GM19468 (cell line): ENCODE measurements around the gene TAX1BP1.
"Not testable (repeated sequence)": the region's sequence is repeated elsewhere in the genome, so short reads cannot be mapped to it uniquely, and the experiment has no call there.

Experiments used
- ATAC-seq: cut with Tn5 transposase; IDR thresholded peaks from one replicate; pipeline ENCODE4 v1.9.1; 2021; ENCODE audit warnings: mild to moderate bottlenecking, moderate library complexity, moderate number of reproducible peaks; ENCODE audit not compliant: unreplicated experiment; ENCODE audit errors: extremely low read depth

The TAX1BP1 gene

DNA sequence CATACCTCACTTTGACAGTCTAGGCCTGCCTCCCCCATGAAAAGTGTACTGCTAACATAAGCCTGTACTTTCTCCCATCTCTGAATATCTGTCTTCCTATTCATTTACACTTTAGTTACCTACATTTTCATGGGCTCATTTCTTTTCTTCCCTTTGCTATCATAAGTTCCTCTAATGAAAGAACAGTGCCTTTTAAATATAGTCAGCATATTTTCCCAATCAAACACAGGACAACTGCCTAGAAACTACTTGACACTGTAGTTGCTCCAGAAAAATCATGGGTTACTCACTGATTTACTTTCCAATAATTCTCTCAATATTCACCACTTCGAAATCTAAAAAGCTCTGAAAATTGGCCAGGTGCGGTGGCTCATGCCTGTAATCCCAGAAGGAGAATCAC lies 2.8 kb upstream of the TAX1BP1 start:
- no peak for ATAC-seq

- no peak for ATAC-seq
These were observed 2.3 kb upstream of the TAX1BP1 start for GRCh38 chr7:27737616-27738015.

GRCh38 chr7:27739301-27739908 lies 557 bp upstream of the TAX1BP1 start:
- ATAC-seq = no peak

DNA sequence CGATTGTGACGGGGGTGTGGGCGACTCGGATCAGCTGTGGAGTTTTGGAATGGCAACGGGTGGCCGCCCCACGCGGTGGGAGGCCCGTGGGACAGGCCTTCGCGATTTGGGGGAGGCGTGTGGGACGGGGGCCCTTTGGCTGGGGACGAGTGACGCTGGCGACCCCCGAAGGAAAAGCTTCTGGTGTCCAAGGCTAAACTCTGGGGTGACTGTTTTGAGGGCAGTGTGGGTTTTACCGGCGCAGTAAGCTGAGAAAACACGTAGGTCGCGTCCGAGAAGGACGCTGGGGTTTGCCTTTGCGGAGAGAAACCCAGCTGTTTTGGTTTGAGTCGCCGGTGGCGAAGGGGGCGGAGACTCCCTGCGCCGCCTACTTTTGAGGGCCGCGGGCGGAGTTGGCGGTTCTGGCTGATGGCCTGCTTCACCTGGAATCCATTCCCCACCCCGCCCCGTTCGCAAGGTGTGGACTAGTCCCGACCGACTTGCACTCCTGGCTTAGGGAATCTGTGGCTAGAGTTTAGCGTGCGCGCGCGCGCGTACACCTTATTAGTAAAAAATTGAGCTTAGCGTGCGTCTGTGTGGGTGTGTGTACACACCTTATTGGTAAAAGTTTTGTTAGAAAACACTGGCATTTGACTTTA lies 606 bp downstream of the TAX1BP1 start:
- ATAC-seq = peak; percentile 16

GRCh38 chr7:27742091-27742710 lies 2.2 kb downstream of the TAX1BP1 start:
- ATAC-seq = not testable (repeated sequence)

- no peak for ATAC-seq
These were observed 5.2 kb downstream of the TAX1BP1 start for GRCh38 chr7:27745064-27745583.

DNA sequence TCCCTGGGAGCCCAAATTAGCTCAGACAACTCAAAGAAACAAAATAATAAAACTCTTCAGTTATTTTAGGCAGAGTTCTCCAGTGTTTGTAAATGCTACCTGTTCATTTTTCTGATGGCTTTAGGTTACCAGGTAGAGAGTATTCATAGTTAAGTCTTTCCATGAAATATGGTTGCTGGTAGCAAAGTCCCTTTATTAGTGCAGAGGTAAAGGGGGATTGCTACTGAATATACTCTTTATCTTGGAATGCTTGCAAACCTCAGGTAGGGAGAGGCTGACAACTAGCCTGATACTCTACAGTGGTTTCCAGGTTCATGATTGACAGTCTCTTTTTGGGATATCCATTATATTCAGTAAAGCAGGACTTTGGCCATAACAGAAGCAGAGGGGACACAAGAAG lies 6.5 kb downstream of the TAX1BP1 start:
- ATAC-seq = no peak

DNA sequence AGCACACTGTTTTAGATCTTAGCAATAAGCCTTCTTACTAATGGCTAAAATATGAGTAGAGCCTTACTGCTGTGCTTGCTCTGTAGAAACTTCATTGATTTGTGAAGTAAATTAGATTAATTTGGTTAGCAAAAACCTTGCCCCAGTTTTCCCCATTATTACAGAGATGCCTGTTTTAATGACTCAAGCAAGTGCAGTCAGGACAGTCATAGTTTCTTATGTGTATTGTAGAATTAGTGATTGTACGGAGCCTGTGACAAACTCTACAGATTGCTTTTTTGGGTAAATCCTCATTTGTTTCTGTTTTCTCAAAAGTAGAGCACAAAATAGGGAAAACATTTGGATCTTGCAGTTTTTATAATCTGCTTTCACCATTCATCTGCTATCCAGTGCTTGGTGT lies 7.0 kb downstream of the TAX1BP1 start:
- no peak for ATAC-seq

DNA sequence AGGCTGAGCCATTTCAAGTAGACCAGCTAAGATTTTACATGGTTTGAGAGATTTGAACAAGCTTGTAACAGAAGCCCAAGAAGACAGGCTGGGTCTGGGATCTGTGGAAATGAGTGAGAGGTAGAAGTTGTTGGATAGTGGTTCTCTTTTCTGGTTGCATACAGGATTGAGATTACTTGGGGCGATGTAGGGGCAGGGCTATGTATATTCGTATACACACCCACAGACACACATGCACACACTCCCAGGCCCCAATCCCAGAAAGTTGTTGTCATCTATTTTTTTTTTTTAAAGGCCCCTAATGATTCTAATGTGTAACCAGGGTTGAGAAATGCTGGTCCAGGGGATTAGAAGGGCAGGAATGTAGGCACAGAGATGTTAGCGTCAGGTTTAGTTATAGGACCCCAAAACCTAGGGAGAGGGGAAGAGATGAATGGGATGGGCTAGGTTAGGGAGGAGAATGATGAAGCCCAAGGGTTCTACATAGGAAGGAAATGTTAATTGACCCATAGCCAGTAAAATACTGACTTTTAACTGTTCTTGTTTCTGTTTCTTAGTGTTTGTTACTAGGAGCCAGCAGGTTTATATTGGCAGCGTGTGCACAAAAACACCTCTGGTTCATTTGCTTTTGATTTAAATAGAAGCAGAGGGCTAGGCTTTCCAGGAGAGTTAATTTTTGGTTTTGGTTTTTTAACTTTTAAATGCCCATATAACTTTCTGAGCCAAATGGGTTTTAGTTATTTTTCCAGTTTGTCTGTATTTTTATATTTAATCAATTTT lies 7.8 kb downstream of the TAX1BP1 start:
- no peak for ATAC-seq

DNA sequence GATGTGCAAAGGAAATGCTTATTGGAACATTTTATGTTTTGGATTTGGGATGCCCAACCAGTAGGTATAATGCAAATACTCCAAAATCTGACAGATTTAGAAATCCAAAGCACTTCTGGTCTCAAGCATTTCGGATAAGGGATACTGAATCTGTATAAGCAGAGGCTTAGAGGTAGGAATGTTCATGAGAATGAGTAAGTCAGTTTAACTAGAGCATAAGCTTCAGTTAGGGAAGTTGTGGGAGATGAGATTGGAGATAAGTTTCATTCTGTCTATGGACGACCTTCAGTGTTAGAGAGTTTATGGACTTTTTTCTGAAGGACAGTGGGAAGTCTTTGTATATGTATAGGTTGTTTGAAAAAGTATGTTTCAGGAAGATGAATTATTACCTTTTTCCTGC lies 10.4 kb downstream of the TAX1BP1 start:
- no peak for ATAC-seq

DNA sequence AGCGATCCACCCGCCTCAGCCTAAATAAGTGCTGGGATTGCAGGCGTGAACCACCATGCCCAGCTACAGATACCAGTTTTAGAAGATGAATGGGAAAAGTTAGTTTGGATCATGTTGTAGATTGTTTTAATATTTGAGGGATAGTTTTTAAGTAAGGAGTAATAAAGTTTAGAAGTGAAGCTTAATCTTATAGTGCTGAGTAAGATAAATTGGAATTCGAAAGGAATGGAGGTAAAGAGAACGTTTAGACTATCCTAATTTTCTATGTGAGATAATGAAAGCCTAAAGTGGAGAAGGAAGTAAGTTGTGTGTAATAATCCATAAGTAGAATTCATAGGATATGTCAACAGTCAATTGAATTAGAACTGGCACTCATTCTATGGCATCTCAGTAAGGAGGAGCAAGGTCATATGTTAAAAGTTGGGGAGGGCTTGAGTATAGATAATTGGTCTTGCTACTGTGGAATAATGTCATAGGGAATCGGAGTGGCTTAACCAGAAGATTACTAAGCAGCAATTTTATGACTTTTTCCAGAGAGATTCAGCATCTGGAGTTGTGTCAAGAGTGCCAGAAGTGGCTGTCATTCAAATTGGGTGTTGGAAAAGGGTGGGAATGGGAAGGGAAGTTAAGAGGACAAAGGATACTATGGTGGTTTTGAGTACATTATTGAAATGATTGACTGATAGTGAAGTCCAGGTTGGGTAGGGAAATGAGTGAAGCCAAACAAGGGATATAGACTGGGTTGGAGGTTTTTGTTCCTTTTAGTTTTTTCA lies 12.1 kb downstream of the TAX1BP1 start:
- no peak for ATAC-seq

- no peak for ATAC-seq
These were observed 13.9 kb downstream of the TAX1BP1 start for GRCh38 chr7:27753863-27754262.

DNA sequence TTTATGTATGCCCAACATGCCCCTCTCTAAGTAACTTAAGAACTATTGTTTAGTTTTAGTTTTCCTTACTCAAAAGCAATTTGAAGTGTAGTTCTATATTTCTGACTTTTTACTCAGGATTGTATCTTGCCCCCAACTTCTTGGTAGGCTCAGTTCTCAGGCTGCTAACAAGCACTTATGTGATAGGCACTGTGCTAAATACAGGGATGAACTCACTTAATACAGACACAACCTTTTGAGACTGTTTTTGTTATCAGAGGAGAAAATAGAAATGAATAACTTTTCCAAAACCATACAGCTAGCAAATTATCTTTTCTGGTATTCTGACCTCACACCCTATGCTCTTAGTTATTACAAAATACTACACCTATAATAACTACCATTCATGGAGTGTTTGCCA lies 16.3 kb downstream of the TAX1BP1 start:
- ATAC-seq = no peak

- no peak for ATAC-seq
These were observed 19.5 kb downstream of the TAX1BP1 start for GRCh38 chr7:27759491-27759890.

DNA sequence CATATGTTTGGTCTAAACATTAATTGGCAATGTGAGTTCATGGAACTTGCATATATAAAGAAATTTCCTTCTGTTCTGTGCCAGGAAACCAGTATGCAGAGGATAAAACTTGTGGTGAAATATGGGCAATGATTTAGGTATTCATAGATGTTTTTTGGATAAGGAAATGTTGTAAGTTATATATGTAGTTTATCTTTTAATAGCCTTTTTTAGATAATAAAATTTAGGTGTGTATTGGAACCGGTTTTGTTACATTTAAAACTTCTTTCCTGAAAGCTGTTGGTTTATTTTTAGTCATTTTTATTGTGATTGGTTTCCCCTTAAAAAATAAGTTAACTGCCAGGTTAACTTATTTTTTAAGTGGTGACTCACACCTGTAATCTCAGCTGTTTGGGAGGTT lies 22.1 kb downstream of the TAX1BP1 start:
- no peak for ATAC-seq

DNA sequence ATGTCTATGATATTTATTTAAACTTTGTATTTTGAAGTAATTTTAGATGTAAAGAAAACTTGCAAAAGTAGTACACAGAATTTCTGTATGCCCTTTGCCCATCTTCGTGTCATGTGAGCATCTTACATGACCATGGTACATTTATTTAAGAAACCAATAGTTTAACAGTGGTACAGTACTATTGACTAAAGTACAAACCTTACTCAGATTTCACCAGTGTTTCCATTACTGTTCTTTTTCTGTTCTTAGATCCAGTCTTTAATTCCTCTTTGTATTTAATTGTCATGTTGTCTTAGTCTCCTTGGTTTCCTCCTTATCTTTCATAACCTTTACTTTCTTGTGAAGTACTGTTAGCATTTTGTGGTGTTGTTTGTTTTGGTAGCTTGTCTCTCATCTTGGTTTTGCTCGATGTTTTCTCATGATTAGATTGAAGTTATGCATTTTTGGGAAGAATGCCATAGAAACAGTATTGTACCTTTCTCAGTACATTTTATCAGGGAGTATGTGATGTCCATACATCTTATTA lies 24.1 kb downstream of the TAX1BP1 start:
- ATAC-seq = no peak

- no peak for ATAC-seq
These were observed 25.9 kb downstream of the TAX1BP1 start for GRCh38 chr7:27765841-27766240.

DNA sequence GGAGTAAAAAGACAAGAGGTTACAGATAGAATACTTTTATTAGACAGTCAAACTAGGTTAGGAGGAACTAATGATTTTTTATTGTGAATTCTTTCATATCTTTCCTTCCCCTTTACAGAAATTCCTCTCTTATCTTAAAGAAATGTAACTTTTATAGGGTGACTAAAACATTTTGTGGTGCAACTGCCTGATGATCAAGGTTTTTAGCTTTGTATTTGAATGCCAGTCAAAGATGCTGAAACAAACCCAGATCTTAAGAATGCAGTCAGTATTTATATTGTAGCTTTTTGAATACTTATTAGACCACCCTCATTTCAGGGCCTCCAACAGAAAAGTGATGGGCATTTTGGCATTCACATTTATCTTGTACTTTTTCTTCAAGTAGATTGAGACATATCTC lies 27.4 kb downstream of the TAX1BP1 start:
- no peak for ATAC-seq

DNA sequence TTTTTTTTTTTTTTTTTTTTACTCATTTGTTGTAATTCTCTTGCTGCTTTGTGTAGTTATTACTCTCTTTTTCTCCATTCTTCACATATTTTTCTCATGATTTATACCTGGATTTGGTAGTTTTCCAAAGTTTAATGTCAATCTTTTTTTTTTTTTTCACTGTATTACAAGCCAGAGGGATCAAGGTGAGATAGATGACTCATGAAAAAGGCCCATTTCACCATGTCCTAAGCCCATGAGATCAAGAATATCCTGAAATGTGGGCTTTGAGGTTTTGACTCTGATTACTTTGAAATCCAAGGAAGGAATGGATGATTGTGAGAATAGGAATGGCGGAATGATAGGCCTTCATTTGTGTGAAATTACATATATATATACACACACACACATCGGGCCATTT lies 31.1 kb downstream of the TAX1BP1 start:
- no peak for ATAC-seq
